ENCODE results near the gene MARK3. TPM values are rescaled to one million over a fixed set of nuclear protein-coding genes. Genes with fewer than 3 reads are reported as not detected.

The MARK3 gene
- total RNA-seq, 1 donor from 2014 or later = 84.2 TPM

DNA sequence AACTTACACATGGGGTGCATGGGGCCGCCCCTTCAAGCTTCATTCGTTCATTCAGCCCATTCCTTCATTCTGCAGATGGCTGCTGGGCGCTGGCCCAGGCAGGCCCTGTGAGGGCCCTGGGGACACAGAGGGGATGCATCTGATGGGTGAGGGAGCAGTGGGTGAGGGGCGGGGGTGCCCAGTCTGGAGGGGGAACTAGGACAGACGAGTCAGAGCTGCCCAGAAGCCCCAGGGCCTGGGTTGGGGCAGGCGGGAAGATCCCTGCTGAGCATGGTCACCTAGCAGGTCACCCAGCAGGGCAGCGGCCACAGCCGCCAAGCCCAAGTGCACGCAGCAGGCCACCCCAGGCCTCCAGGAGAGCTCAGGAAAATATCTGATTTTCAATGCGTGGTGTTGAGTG, 157.9 kb downstream of the MARK3 start:
- Mint-ChIP-seq H3K36me3 (ENCODE audit: unreplicated experiment) (no peaks in the 10 kb centered on the region), H3K27ac (ENCODE audit: unreplicated experiment) (no peak overlapping the region)

DNA sequence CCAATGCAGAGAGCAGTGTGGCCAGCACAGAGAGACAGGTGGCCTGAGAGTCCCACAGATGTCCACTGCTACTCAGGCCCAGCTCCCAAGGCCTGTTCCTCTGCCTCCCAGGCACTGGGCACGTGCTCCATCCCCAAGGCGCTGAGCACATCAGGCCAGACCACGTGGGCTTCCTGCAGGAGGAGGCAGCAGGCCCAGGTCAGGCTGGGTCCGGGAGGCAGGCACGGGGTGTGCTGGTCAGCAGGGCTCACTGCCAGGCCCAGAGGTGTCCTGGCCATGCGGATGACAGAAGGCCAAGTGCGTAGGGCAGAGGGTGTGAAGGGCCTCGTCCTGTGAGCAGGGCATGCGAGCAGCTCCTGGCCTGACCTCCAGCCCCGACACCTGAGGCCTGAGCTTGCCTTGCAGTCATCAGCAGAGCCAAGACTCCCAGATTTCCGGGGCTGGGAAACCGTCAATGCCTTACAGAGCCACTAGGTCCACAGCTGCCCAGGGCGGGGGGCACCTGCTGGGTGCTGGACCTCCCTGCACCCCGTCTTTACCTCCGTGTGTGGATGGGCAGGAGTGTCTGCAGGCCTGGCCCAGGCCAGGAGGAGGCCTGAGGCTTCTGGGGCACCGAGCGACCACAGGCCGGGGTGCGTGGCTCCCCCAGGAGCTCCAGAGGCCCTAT, 158.6 kb downstream of the MARK3 start:
- H3K4me1 Mint-ChIP-seq (ENCODE audit: unreplicated experiment) = peaks cover 39% of the 10 kb centered on the region
- H3K27me3 Mint-ChIP-seq (ENCODE audit: unreplicated experiment) = no peaks in the 10 kb centered on the region
- H3K36me3 Mint-ChIP-seq (ENCODE audit: unreplicated experiment) = no peaks in the 10 kb centered on the region
- TF ChIP-seq, protein P1, sequence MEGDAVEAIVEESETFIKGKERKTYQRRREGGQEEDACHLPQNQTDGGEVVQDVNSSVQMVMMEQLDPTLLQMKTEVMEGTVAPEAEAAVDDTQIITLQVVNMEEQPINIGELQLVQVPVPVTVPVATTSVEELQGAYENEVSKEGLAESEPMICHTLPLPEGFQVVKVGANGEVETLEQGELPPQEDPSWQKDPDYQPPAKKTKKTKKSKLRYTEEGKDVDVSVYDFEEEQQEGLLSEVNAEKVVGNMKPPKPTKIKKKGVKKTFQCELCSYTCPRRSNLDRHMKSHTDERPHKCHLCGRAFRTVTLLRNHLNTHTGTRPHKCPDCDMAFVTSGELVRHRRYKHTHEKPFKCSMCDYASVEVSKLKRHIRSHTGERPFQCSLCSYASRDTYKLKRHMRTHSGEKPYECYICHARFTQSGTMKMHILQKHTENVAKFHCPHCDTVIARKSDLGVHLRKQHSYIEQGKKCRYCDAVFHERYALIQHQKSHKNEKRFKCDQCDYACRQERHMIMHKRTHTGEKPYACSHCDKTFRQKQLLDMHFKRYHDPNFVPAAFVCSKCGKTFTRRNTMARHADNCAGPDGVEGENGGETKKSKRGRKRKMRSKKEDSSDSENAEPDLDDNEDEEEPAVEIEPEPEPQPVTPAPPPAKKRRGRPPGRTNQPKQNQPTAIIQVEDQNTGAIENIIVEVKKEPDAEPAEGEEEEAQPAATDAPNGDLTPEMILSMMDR (IDR thresholded peaks at IDR 0.05) = no peak
- no peak overlapping the region for H3K27ac Mint-ChIP-seq (ENCODE audit: unreplicated experiment)
- no peak overlapping the region for H3K4me3 Mint-ChIP-seq (ENCODE audit: unreplicated experiment)
- no peak for DNase-seq (ENCODE audit: extremely low spot score, unreplicated experiment)
- no peaks in the 10 kb centered on the region for H3K9me3 Mint-ChIP-seq (ENCODE audit: unreplicated experiment)

More for the DNA sequence above, 157.9 kb downstream of the MARK3 start:
- TF ChIP-seq, protein P1 (IDR thresholded peaks at IDR 0.05) = no peak
- H3K27me3 Mint-ChIP-seq (ENCODE audit: unreplicated experiment) = no peaks in the 10 kb centered on the region
- no peak overlapping the region for H3K4me3 Mint-ChIP-seq (ENCODE audit: unreplicated experiment)
- DNase-seq (ENCODE audit: extremely low spot score, unreplicated experiment) = no peak
- peaks cover 39% of the 10 kb centered on the region for H3K4me1 Mint-ChIP-seq (ENCODE audit: unreplicated experiment)
- no peaks in the 10 kb centered on the region for H3K9me3 Mint-ChIP-seq (ENCODE audit: unreplicated experiment)

DNA sequence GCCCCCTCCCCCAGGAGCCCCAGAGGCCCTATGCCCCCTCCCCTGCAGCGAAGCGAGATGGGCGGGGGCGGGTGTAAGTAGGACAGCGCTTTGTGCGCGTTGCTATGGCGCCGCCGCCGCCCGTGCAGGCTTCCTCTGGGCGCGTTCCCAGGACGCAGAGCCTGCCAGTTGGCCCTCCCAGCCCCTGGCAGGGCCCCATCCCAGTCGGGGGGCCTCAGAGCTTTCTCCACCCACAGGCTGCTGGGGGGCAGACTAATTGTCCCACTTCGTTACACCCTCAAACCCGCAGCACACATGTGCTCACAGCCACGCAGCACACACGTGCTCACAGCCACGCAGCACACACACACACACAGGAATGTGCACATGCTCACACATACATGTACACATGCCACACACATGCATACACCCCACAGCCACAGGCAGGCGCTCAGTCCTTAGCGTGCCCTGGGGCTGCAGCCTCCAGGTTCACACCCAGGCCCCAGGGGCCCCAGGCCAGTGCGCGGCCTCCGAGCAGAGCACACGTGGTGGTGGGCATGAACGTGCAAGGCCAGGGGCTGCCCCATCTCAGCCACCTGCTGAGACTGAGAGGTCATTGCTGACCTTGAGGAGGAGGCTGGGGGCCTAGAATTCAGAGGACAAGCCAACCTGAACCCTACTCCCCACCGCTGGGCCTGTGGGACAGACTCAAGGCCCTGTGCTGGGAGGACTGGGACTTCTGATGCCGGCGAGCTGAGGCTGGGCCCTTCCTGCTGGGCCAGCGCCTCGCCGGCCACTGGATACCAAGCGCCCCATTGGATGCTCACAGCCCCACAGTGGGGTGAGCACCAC, 159.4 kb downstream of the MARK3 start:
- no peak for DNase-seq (ENCODE audit: extremely low spot score, unreplicated experiment)
- TF ChIP-seq, protein P1 (IDR thresholded peaks at IDR 0.05) = no peak
- Mint-ChIP-seq H3K4me3 (ENCODE audit: unreplicated experiment) (no peak overlapping the region), H3K36me3 (ENCODE audit: unreplicated experiment) (no peaks in the 10 kb centered on the region), H3K9me3 (ENCODE audit: unreplicated experiment) (no peaks in the 10 kb centered on the region), H3K27me3 (ENCODE audit: unreplicated experiment) (no peaks in the 10 kb centered on the region), H3K4me1 (ENCODE audit: unreplicated experiment) (peaks cover 37% of the 10 kb centered on the region), H3K27ac (ENCODE audit: unreplicated experiment) (no peak overlapping the region)

DNA sequence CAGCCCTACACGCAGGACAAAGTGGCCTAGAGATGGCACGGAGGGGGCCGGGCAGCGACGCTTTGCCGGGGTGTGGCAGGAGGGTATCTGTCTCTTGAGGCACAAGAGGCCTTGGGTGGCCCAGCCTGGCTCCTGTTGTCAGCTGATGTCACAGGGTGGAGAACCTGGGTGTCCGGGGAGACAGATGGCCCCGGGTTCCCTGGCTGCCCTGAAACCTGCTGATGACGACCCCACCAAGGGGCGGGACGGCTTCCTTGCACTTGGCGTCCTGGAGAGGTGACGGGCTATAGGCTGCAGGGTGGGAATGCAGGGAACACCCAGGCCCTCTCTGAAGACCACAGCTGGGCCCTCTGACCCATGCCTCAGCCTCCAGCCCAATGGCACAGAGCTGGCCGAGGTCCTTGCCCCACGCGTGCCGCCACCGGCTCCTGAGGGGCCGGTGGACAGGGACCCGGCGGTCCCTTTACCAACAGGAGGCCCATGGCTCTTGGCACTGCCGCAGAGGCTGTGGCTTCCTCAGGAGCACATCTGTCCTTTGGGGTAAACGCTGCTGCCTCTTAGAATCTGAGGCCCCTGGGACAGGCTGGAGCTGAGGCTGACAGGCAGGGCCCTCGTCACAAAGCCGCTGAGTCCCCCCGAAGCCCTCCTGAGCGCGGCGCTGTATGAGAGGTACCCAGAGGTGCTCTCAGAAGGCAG, 160.2 kb downstream of the MARK3 start:
- H3K9me3 Mint-ChIP-seq (ENCODE audit: unreplicated experiment) = no peaks in the 10 kb centered on the region
- H3K36me3 Mint-ChIP-seq (ENCODE audit: unreplicated experiment) = no peaks in the 10 kb centered on the region
- H3K27me3 Mint-ChIP-seq (ENCODE audit: unreplicated experiment) = no peaks in the 10 kb centered on the region
- no peak for DNase-seq (ENCODE audit: extremely low spot score, unreplicated experiment)
- H3K27ac Mint-ChIP-seq (ENCODE audit: unreplicated experiment) = no peak overlapping the region
- peaks cover 36% of the 10 kb centered on the region for H3K4me1 Mint-ChIP-seq (ENCODE audit: unreplicated experiment)
- TF ChIP-seq, protein P1 (IDR thresholded peaks at IDR 0.05) = no peak
- H3K4me3 Mint-ChIP-seq (ENCODE audit: unreplicated experiment) = no peak overlapping the region

Measured in osteocyte (in vitro differentiated cells).